Endothelial cell of umbilical vein (primary cell): ENCODE results near the gene JSRP1.

Experiments used
- EZH2 ChIP-seq: IDR thresholded peaks from 2 replicates; pipeline ENCODE4 v1.6.1; 2012; ENCODE audit warnings: borderline replicate concordance, low read depth, mild to moderate bottlenecking, moderate library complexity, low read length, inconsistent platforms; ENCODE audit not compliant: severe bottlenecking
- FOS ChIP-seq: IDR thresholded peaks from 2 replicates; pipeline ENCODE4 v1.6.1; 2011; ENCODE audit warnings: mild to moderate bottlenecking, low read length, moderate library complexity, borderline replicate concordance; ENCODE audit not compliant: insufficient read depth
- MYC ChIP-seq: IDR thresholded peaks from one replicate; pipeline ENCODE4 v1.6.1; 2011; ENCODE audit warnings: mild to moderate bottlenecking, low read depth, low read length
- POLR2A ChIP-seq: IDR thresholded peaks from 2 replicates; pipeline ENCODE4 v1.6.1; 2012; ENCODE audit warnings: low read depth, mild to moderate bottlenecking, control low read depth, low read length
- POLR2AphosphoS5 ChIP-seq: IDR thresholded peaks from 2 replicates; pipeline ENCODE4 v1.6.1; 2012; ENCODE audit warnings: low read depth, mild to moderate bottlenecking, control low read depth, low read length, moderate library complexity; ENCODE audit not compliant: insufficient read depth
- TF ChIP-seq, protein P1 (sequence below), 2 donors: IDR thresholded peaks; 1 replicate in 1 of 2; 2 replicates in 1 of 2; pipeline ENCODE4 v1.5.1; 2011; ENCODE audit warnings: low read length in 2 of 2, mild to moderate bottlenecking in 2 of 2, moderate library complexity in 2 of 2, control low read depth in 1 of 2, inconsistent platforms in 1 of 2, low read depth in 1 of 2; ENCODE audit not compliant: insufficient read depth in 1 of 2; ENCODE audit errors: extremely low read depth in 1 of 2
- TF ChIP-seq, protein P2 (sequence below): IDR thresholded peaks from 2 replicates; pipeline ENCODE4 v1.6.1; 2011; ENCODE audit not compliant: insufficient read depth, insufficient read length

DNA sequence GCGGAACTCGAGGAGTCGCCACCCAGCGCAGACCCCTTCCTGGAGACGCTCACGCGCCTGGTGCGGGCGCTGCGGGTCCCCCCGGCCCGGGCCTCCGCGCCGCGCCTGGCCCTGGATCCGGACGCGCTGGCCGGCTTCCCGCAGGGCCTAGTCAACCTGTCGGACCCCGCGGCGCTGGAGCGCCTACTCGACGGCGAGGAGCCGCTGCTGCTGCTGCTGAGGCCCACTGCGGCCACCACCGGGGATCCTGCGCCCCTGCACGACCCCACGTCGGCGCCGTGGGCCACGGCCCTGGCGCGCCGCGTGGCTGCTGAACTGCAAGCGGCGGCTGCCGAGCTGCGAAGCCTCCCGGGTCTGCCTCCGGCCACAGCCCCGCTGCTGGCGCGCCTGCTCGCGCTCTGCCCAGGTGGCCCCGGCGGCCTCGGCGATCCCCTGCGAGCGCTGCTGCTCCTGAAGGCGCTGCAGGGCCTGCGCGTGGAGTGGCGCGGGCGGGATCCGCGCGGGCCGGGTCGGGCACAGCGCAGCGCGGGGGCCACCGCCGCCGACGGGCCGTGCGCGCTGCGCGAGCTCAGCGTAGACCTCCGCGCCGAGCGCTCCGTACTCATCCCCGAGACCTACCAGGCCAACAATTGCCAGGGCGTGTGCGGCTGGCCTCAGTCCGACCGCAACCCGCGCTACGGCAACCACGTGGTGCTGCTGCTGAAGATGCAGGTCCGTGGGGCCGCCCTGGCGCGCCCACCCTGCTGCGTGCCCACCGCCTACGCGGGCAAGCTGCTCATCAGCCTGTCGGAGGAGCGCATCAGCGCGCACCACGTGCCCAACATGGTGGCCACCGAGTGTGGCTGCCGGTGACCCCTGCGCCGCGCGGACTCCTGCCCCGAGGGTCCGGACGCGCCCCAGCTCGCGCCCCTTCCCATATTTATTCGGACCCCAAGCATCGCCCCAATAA is 4.8 kb downstream of the JSRP1 start:
- TF ChIP-seq, protein P1, sequence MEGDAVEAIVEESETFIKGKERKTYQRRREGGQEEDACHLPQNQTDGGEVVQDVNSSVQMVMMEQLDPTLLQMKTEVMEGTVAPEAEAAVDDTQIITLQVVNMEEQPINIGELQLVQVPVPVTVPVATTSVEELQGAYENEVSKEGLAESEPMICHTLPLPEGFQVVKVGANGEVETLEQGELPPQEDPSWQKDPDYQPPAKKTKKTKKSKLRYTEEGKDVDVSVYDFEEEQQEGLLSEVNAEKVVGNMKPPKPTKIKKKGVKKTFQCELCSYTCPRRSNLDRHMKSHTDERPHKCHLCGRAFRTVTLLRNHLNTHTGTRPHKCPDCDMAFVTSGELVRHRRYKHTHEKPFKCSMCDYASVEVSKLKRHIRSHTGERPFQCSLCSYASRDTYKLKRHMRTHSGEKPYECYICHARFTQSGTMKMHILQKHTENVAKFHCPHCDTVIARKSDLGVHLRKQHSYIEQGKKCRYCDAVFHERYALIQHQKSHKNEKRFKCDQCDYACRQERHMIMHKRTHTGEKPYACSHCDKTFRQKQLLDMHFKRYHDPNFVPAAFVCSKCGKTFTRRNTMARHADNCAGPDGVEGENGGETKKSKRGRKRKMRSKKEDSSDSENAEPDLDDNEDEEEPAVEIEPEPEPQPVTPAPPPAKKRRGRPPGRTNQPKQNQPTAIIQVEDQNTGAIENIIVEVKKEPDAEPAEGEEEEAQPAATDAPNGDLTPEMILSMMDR (IDR thresholded peaks at IDR 0.05; ENCODE audit: extremely low read depth in 1 of 2, insufficient read depth in 1 of 2, low read depth in 1 of 2, low read length in 2 of 2), result no peak
- TF ChIP-seq POLR2AphosphoS5, result no peak
- TF ChIP-seq POLR2A, result no peak
- no peak for TF ChIP-seq MYC
- TF ChIP-seq, protein P2, sequence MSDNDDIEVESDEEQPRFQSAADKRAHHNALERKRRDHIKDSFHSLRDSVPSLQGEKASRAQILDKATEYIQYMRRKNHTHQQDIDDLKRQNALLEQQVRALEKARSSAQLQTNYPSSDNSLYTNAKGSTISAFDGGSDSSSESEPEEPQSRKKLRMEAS, result no peak
- peak; percentile 84 for TF ChIP-seq EZH2
- no peak for TF ChIP-seq FOS
